ENCODE measurements around the gene AQP12B. TPM values are rescaled to one million over a fixed set of nuclear protein-coding genes. Genes with fewer than 3 reads are reported as not detected.

AQP12B gene
- total RNA-seq, 1 experiment from 2014 or later = not detected

- H2AFZ ChIP-seq (ENCODE audit: low read length) = no peak overlapping the region
- H4K5ac ChIP-seq (ENCODE audit: insufficient read length, low read depth, low read length) = no peak overlapping the region
- peaks cover 10 to 26% (median 12%) of the 10 kb centered on the region in 3 experiments; a peak in 6 of 7 replicates for H3K36me3 Mint-ChIP-seq (ENCODE audit: insufficient read depth in 1 of 3, low read depth in 3 of 3)
- no peak overlapping the region for H4K91ac ChIP-seq (ENCODE audit: insufficient read length, low read depth, low read length)
- H2BK120ac ChIP-seq (ENCODE audit: low read depth, low read length, poor library complexity, severe bottlenecking) = no peak overlapping the region
- no CpG with 5 or more reads among the region's 23 CpGs for WGBS (ENCODE audit: extremely low coverage, insufficient read length, low lambda C conversion rate)
- H3K79me2 ChIP-seq (ENCODE audit: insufficient read depth, low read length) = no peaks in the 10 kb centered on the region
- H4K8ac ChIP-seq (replicated peaks; ENCODE audit: insufficient read length, low read depth, low read length) = no peak overlapping the region
- H3K9me3 ChIP-seq (ENCODE audit: control insufficient read depth, low read depth, low read length) = no peaks in the 10 kb centered on the region
- no peak overlapping the region for H3K56ac ChIP-seq (ENCODE audit: insufficient read length, low read depth, low read length)
- H2BK15ac ChIP-seq (ENCODE audit: low read depth, low read length) = no peak overlapping the region
- H4K20me1 ChIP-seq (ENCODE audit: control insufficient read depth, insufficient read depth, insufficient read length) = peaks cover 5% of the 10 kb centered on the region
- H3K4me1 Mint-ChIP-seq = no peaks in the 10 kb centered on the region; a peak in 1 of 4 replicates
- no peak overlapping the region for H3K4me2 ChIP-seq (ENCODE audit: insufficient read depth, insufficient read length, low read length)
- H3K27me3 ChIP-seq (ENCODE audit: insufficient read depth, low read length) = no peaks in the 10 kb centered on the region
- H3T11ph ChIP-seq (ENCODE audit: low read length) = no peak overlapping the region
- H3K23ac ChIP-seq (ENCODE audit: insufficient read length, low read depth, low read length) = no peak overlapping the region
- no peak overlapping the region for H3K4ac ChIP-seq (ENCODE audit: low read depth, low read length)
- TF ChIP-seq, protein P1, sequence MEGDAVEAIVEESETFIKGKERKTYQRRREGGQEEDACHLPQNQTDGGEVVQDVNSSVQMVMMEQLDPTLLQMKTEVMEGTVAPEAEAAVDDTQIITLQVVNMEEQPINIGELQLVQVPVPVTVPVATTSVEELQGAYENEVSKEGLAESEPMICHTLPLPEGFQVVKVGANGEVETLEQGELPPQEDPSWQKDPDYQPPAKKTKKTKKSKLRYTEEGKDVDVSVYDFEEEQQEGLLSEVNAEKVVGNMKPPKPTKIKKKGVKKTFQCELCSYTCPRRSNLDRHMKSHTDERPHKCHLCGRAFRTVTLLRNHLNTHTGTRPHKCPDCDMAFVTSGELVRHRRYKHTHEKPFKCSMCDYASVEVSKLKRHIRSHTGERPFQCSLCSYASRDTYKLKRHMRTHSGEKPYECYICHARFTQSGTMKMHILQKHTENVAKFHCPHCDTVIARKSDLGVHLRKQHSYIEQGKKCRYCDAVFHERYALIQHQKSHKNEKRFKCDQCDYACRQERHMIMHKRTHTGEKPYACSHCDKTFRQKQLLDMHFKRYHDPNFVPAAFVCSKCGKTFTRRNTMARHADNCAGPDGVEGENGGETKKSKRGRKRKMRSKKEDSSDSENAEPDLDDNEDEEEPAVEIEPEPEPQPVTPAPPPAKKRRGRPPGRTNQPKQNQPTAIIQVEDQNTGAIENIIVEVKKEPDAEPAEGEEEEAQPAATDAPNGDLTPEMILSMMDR (conservative IDR thresholded peaks at IDR 0.05) = peak; percentile 33
- H3K23me2 ChIP-seq (ENCODE audit: insufficient read length, low read depth, low read length, poor library complexity, severe bottlenecking) = no peaks in the 10 kb centered on the region
- H3K4me1 ChIP-seq (ENCODE audit: insufficient read depth, low read length) = no peaks in the 10 kb centered on the region
- H3K79me1 ChIP-seq (ENCODE audit: insufficient read depth, low read depth, low read length, poor library complexity, severe bottlenecking) = no peaks in the 10 kb centered on the region
- H2BK12ac ChIP-seq (ENCODE audit: insufficient read length, low read depth, low read length) = no peak overlapping the region
- H3K18ac ChIP-seq (ENCODE audit: insufficient read length, low read depth, low read length) = no peak overlapping the region
- H3K27ac ChIP-seq (ENCODE audit: insufficient read length, low read depth, low read length) = no peak overlapping the region
- DNase-seq = no peak
- H2AK5ac ChIP-seq (ENCODE audit: insufficient read length, low read length) = no peak overlapping the region
- H3K9me3 Mint-ChIP-seq = no peaks in the 10 kb centered on the region; a peak in 1 of 5 replicates
- H3K4me3 Mint-ChIP-seq = 0 out of 5 replicates have a peak overlapping the region, but pooled peaks of 1 of the 2 experiments have one; percentile 16
- H2BK5ac ChIP-seq (ENCODE audit: insufficient read length, low read length) = no peak overlapping the region
- peak overlapping the region in 2 of 3 experiments; percentile 57 to 78; a peak in 5 of 7 replicates for H3K27ac Mint-ChIP-seq
- no peak overlapping the region; the same call in 1 of the 2 replicates for H3K14ac ChIP-seq (ENCODE audit: insufficient read depth, low read length)
- H3K27me3 Mint-ChIP-seq (ENCODE audit: low read depth) = no peaks in the 10 kb centered on the region; the same call in none of the 2 replicates
- no peak overlapping the region for H2BK20ac ChIP-seq (ENCODE audit: low read depth, low read length, poor library complexity, severe bottlenecking)
- no peak overlapping the region for H3K9ac ChIP-seq (ENCODE audit: extremely low read depth, insufficient read length, low read length)
Measured at GRCh38 chr2:240714747-240715725, 32.4 kb upstream of the AQP12B start.
